GM12865 (cell line): ENCODE results near the gene PAQR5.

Experiments
- DNase-seq: peaks from one replicate; pipeline ENCODE4 v3.0.0; 2010; ENCODE audit warnings: low read depth
- H3K4me3 ChIP-seq: 2 replicates; pipeline ENCODE4 v1.5.1; 2011; ENCODE audit warnings: mild to moderate bottlenecking, low read depth, low read length, control low read depth
- TF ChIP-seq, protein P1 (sequence below): IDR thresholded peaks from 2 replicates; pipeline ENCODE4 v1.5.1; 2011; ENCODE audit warnings: low read length, control low read depth, low read depth, inconsistent platforms; ENCODE audit not compliant: insufficient read depth; ENCODE audit errors: missing control alignments

PAQR5 gene

DNA sequence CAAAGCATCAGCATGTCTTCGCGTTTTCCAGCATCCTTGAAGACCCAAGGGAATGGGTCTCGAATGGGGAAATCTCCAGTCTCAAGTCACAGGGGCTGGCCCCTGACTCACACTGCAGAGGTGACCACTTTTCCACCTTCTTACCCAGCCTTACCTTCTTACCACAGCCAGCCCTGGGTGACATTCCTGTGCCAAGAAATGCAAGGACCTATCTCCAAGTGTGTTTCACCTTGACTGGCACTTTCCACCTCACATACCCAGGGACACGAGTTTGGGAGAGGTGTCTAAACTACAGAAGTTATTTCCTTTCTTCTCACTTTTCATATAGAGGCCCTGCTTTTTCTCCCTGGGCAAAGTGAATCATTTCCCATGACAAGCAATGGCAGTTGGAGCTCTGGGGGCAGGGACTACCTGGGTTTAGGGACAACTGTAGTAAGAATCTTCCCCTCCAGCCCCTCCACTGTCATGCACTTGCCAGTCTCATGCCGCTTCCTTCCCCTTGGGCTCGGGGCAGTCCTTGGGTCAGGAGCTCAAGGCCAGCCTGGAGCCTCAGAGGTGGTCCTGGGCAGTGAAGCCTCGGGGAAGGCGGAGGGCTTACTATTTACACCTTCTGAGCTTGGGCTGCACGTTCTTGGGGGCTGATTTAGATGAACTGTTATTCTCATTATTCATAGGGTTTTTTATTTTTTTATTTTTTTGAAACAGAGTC, 16.8 kb downstream of the PAQR5 start:
- no peak for DNase-seq
- TF ChIP-seq, protein P1, sequence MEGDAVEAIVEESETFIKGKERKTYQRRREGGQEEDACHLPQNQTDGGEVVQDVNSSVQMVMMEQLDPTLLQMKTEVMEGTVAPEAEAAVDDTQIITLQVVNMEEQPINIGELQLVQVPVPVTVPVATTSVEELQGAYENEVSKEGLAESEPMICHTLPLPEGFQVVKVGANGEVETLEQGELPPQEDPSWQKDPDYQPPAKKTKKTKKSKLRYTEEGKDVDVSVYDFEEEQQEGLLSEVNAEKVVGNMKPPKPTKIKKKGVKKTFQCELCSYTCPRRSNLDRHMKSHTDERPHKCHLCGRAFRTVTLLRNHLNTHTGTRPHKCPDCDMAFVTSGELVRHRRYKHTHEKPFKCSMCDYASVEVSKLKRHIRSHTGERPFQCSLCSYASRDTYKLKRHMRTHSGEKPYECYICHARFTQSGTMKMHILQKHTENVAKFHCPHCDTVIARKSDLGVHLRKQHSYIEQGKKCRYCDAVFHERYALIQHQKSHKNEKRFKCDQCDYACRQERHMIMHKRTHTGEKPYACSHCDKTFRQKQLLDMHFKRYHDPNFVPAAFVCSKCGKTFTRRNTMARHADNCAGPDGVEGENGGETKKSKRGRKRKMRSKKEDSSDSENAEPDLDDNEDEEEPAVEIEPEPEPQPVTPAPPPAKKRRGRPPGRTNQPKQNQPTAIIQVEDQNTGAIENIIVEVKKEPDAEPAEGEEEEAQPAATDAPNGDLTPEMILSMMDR = no peak
- H3K4me3 ChIP-seq = no peak overlapping the region

DNA sequence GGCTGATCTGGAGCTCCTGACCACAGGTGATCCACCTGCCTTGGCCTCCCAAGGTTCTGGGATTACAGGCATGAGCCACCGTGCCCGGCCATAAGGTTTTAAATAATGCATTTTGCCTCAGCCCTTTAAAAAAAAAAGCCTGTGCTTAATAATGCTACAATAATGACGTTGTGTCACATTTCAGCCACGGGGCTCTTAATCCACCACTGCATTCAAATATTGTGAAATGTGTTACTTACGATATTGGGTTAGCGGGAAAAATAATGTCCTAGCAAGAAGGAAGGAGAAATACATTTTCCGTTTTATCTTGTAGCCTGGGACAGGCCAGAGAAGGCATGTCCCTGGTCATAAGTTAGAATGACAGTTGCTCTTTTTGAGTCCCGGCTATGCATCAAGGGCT, 17.6 kb downstream of the PAQR5 start:
- DNase-seq = no peak
- H3K4me3 ChIP-seq = no peak overlapping the region
- TF ChIP-seq, protein P1 = no peak

DNA sequence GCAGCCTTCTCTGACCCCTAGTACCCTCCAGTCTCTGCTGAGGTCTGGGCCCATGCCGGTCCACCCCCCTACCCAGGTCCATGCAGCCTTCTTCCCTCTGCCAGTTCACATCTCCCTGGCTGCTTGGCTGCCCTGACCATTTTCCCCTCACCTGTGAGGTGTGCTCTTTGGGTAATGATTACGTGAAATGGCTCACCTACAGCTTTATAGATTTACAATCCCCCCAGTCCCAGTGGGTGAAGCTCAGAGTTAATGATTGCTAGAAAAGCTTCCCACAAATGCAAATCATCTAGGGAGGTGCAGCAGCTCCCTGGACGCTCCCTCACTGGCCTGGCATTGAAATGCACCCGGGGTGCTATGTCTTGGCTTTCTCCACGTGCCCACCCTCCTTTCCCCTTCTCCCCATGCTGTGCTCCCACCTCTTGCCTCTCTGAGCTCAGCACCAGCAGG, 18.7 kb downstream of the PAQR5 start:
- no peak overlapping the region for H3K4me3 ChIP-seq
- TF ChIP-seq, protein P1 = no peak
- DNase-seq = no peak

DNA sequence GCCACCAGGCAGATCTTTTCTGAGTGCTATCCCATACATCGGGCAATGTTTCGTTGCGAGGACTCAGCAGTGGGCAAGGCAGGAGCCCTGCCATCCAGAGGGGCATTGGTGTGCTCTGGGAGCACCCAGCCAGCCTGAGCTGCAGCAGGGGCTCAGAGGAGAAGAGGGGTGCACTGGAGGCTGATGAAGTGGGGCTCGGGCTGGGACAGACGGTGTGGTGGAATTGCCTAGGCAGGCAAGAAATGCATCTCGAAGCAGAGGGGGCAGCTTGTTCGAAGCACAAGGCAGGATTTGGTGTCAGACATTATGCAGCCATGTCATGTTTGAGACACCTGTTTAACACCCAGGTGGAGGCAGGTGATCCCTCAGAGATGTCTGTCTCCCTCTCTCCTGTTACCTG, 19.3 kb downstream of the PAQR5 start:
- no peak for DNase-seq
- TF ChIP-seq, protein P1 = no peak

DNA sequence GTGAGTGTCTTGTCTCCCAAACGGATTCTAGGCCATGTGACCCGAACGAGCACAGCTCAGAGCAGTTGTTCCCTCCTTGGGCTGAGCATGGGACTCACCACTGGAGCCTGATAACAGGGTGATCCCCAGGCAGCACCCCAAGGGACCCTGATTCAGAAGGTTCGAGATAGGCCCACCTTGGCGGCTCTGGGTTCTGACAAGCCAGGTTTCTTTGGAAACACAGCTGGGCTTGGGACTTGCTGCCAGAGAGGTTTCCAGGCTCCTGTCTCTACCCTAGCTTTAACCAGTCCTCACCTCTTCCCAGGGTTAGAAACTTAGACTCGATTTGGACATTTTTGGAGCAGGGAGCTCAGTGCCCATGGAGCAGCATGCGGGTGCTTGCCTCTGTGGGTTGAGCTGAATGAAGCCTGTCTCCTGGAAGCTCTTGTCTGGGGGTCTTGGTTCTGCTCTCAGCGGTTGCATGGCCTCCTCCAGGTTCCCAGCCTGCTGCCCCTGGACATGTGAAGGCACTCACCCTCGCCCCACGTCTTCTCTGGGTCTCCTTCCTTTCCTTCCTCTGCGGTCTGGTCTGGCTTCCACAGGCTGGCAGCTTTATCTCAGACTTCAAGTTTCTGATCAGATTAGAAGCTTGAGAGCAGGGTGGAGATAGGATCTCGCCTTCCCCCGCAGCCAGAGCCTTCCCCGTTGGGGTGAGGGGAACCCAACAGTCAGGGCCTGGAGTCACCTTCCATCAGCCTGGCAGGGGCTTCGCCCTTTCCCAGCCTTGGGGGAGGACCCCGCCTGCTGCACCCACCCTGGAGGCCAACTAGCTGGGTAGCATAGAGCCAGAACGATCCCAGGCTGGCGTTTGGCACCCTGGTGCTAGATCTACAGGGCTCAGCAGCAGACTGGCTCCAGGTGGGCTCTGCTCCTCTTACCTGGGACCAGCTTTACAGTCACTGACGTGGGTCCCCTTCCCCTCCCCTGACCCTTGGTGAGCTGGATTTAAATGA, 21.0 kb downstream of the PAQR5 start:
- DNase-seq = no peak
- no peak overlapping the region for H3K4me3 ChIP-seq
- TF ChIP-seq, protein P1 = no peak

More for the DNA sequence above, 19.3 kb downstream of the PAQR5 start:
- no peak overlapping the region for H3K4me3 ChIP-seq

DNA sequence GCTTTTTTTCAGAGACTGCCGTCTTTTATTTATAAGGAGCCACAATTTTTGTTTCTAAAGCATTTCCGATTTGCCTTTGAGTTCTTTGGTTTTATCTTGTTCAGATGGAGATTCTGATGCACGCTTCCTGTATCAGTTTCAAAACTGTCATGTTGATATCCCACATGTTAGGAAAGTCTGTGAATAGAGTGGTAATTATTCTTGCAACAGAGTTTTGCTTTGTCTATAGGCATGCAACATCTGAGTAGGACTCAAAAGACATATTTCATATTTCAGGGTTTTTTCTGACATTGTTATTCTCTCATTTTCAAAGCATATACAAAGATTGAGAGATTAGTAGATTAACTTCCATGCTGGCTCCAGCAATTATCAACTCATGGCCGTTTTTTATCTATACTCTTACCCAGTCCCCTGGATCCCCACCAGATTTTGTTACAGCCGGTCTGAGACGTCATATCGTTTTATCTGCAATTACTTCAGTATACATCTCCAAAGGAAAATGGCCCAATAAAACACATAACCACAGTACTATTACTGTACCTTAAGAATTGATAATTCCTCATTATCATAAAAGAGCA, 22.4 kb downstream of the PAQR5 start:
- H3K4me3 ChIP-seq = no peak overlapping the region
- TF ChIP-seq, protein P1 = no peak
- no peak for DNase-seq
